Stimulated activated CD8-positive, alpha-beta memory T cell treated with anti-CD3 and anti-CD28 coated beads, Interleukin-12 subunit alpha, Interleukin-12 subunit beta, amount 100 ng/mL, for 24 hours (primary cell): ENCODE results near the gene PGBD5.

Experiments
- DNase-seq: peaks from one replicate; pipeline ENCODE4 v3.0.0-alpha.2; 2020; ENCODE audit errors: extremely low read depth

The PGBD5 gene

DNA sequence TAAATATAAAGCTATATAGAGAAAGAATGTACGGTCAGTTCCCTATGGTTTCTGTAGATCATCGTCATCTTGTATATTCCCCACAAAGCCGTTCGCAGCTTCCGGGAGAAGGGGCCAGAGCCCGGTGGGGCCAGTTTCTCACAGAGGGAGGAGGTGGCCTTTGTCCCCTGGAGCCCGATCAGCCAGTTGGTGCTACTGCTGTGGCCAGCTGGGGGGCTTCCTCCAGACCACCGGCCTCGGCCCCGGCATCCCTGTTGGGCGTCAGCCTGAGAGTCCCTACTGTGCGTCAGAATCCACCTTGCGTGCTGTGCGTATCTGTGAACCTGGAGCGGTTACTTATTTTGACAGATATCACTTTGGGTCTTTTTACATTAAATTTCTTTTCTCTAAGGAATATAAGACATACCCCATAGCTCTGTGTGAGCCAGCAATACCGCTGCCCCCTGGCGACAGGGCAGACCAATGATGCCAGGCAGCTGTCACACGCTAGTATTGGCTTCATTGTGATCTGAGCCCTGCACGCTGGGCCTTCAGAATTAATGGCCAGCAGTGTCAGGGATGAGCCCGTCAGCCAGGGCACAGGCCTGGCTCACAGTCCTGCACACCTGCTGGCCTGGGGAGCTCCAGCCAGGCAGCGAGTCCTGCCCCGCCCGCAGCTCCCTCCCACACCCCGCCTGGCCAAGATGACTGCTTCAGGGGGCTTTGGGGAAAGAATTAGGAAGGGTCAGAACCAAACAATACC, 145.9 kb downstream of the PGBD5 start:
- DNase-seq: no peak

DNA sequence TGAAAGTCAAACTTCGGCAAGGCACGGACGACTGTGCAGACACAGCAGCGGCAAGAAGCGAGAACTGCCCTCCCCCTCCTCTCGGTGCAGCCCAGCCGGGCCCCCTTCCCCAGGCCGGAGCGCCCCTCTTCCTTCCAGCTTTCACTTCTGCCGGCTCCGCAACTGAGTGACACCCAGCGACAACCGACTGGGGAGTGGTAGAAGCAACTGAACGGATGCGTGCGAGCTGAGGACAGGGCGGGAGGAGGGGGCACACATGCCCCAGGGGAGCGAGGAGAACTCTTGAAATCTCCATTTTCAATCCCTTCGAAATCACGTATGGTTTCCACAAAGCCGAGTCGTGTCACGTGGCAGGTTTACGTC, 146.6 kb downstream of the PGBD5 start:
- DNase-seq: no peak

DNA sequence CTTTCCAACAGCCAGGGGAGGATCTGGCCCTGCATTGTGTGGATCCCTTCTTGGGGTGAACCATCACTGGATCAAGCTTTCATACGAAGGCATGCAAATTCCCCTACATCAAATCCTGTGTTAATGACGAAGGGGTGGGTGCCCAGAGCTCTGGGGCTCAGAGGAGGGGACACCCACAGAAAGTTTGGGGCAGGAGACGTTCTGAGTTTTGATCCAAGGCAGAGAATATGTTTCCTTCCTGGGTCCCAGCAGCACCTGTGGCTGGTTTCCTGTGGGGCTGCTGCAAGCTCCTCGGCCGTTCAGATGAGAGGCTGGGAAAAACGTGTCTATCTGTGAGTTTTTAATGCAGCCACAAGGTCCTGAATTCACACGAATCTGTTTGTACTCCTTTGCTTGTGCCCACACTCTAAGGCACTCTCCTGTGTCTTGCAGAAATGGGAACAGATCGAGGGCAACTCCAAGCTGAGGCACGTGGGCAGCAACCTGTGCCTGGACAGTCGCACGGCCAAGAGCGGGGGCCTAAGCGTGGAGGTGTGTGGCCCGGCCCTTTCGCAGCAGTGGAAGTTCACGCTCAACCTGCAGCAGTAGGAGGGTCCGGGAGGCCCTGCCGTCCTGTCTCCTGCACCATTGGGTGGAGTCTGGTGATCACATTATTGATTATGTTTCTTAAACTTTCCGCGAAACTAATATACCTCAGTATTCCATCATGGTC, 147.1 kb downstream of the PGBD5 start:
- no peak for DNase-seq

DNA sequence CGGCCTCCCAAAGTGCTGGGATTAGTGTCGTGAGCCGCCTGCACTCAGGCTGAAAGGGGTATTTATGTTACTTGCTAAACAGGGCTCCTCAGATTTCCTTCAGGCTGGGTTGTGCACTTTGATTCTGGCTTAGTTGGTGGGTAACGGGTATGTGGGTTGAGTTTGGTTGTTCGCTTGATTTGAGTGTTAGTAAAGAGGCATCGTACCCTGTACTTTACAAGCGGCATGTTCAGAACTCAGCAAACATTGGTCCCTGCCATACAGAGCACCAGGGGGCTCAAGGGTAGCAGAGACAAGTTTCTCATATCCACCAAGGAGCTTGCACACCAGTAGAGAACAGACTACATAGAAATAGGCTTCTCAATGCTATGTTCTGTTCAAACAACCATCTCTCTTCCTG, 147.8 kb downstream of the PGBD5 start:
- no peak for DNase-seq

DNA sequence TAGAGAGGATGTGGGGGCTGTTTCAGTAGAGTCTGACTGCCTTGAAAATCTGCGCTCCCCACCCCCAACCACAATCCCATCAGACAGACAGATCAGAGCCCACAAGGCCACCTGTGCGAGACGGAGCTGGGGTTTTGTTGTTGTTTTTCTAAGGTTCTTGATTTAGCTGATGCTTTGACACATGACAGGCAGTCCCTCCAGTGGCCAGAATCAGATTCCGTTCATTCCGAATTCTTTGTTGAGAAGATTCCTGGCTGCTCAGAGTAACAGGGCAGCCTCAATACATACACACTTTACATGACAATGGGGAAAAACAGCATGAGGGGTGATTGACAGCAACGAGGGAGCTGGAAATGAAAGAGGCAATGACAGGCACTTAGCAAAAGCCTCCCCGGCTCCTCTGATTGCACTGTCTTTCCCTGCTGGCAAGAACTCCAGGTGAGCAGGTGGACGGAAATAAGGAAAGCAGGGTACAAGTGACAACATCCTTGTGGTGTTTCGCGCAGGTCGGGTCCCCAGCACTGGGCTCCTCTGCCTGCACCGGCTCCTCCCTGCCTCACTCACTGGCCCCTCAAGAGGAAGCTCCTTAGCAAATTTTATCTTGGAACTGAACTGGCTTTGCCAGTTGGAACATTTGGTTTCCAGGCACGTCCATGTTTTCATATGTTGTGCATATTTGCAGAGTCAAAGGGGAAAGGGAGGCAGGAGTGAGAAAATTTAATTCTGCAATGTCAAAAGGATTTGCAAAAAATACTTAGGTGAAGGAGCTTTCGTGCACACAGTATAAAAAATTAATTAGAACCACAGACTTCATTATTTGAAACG, 148.7 kb downstream of the PGBD5 start:
- no peak for DNase-seq

DNA sequence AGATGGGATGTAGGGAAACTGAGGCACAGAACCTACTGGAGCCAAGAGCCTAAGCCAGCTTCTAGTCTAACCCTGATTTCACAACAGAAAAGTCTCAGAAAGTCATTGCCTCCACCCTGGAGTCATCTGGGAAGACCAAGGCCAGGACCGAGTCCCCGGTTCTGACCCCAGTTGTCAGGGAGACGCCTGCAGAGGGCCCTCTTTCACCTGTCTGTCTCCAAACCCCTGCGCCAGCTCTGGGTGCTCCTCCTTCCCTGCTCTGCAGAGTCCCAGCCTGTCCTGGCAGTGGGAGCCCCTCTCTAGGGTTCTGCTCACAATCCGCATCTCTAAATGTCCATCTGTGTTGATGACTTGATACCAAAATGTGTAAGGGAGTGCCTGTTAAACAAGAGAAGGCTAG, 149.7 kb downstream of the PGBD5 start:
- no peak for DNase-seq

DNA sequence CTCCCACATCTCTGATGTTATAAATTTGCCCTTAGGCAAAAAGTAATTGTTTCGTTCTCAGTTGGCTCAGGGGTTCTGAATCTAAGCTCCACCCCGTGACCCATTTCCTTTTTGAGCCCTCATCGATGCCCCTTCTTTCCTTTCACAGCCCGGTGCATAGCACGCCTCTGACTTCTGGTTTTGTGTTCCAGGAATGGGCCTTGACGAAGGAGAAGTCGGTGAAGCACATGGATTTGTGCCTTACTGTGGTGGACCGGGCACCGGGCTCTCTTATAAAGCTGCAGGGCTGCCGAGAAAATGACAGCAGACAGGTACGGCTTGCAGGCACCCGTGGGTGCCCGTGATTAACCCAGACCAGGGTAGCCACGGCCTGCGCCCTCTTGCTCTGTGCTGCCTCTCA, 151.9 kb downstream of the PGBD5 start:
- DNase-seq: no peak

DNA sequence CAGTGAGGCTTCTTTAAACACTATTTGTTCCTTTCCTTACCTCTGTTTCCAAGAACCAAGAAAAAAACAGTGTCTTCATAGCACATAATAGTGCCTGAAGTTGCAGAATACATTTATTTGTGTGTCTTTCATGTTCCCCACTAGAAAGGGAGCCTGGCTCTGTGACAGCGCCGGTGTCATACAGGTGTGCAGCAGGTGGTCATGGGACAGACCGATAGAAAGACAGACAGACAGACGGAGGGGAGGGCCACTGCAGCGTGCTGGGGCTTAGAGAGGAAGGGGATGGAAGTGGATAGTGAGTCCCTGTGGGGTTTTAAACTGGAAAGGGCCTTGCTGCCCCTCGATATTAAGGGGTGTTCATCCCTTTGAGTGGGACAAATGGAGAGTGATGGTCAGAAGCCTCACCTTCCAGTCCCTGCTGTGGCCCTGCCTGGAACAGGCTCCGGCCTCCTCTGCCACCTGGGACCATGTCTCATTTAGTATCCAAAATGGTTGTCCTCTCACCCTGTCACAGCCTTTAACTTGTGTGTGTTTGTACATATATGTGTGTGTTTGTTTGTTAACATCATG, 152.9 kb downstream of the PGBD5 start:
- DNase-seq: no peak

DNA sequence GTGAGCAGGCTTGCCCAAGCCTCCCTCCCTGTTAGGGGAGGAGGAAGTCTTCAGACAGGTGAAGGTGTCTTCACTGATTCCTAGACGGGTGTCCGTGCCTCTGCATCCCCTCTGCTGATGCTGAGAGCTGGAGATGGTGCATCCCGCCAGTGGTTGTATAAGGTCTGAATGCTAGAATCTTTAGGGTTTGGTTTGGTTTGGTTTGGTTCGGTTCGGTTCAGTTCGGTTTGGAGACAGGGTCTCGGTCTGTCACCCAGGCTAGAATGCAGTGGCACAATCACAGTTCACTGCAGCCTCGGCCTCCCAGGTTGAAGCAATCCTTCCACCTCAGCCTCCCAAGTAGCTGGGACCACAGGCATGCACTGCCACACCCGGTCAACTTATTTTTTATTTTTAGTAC, 153.6 kb downstream of the PGBD5 start:
- DNase-seq: no peak

DNA sequence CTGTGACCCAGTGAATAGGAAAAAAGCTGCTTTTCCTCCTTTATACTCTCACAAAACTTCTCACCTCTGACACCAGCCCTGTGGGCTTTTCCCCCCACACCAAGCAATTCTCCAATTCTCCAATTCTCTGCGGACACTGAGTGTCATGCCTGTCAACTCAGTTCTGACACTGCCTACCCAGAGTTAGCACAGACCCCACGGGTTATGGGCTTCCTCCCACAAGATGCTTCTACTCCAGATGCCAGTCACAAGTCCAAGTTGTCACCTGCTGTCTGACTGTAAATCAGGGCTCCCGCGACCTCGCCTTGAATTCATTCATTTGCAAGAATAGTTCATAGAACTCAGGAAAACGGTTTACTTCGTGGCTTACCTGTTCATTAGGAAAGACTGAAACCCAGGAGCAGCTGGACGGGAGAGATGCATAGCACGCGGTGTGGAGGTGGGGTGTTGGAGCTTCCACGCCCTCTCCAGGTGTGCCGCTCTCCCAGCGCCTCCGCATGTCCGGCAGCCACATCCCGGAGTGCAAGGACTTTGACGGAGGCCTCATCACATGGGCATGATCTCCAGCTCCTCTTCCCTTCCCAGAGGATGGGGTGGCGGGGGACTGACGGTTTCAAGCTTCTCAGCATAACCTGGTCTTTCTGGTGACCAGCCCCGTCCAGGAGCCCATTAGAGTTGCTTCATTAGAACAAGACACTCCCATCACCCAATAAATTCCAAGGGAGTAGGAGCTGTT, 154.7 kb downstream of the PGBD5 start:
- DNase-seq: no peak

DNA sequence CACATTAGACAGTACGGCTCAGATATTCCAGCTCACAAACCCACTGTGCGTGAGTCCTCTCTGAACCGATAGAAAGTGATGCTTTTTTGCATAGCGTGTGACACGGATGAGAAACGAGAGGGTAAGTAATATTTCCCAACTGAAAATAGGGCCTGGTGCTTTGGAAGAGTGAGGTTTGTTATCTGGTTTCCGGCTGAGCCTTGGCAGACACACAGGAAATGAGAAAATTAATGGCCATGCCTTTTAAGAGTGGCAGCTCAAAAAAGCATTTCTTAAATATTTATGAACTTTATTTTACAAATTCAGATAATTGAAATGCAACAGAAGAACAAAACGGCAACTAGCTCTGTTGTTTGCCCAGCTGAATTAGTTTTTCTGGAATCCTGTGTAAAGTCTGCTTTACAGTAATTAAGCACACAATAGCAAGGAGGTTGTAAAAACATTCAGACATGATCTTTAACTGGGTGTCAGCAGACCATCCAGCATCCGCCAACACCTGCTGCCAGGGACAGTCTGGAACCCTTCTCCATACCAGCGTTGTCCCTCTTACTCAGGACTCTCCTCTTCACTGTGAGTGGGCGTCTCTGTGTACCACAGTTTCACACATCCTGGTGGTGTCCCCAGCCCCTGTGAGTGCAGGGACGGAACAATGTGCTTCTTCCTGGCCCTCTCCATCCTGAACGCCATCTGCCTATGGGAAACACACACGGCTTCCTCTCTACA, 155.4 kb downstream of the PGBD5 start:
- no peak for DNase-seq

DNA sequence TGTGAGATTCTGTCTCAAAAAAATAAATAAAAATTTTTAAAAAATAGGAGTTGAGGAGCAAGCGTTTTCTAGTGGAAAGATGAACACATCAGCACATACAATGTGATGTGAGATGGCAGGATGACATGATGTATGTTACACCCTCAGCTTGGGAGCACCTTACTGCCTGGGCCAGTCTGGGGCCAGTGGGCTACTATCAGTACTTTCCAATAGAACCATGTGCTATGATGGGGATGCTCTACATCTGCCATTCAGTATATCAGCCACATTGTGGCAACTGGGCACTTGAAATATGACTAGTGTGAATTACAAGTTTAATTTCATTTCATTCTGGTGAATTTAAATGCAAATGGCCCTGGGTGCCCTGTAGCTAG, 156.0 kb downstream of the PGBD5 start:
- no peak for DNase-seq

DNA sequence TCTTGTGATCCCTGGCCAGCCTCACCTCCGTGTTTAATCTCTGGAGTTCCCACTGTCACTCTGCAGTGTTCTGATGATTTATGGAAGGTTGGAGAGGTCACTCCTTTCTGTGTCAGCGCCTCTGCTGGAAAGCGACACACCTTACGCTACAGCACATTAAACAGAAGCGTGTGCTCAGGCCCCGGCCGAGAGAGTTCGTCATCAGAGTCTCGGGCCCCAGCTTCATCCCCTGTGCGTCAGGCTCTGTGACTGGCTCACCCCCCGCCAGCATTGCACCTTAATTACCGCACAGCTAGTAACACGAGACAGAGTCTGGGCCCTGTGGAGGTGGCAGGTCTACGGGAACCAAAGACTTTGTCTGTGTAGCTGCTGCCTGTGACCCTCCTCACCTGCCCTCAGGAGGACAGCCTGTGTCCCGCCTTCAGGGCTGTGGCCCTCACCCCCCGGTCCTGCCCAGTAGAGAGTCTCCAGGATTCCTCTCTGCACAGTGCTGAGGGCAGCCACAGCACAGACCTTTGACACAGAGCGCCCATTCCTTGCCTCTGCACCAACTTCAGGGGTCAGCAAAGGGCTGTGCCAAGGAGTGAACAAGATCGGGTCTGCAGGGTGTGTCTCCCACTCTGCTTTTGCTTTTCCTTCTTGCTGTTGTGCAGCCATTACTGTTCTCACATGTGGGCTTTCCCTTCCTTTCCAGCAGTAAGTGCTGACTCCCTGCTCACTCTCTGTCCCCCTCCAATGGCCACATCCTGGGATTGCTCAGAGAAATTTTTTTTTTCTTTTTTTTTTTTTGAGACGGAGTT, 157.6 kb downstream of the PGBD5 start:
- no peak for DNase-seq

DNA sequence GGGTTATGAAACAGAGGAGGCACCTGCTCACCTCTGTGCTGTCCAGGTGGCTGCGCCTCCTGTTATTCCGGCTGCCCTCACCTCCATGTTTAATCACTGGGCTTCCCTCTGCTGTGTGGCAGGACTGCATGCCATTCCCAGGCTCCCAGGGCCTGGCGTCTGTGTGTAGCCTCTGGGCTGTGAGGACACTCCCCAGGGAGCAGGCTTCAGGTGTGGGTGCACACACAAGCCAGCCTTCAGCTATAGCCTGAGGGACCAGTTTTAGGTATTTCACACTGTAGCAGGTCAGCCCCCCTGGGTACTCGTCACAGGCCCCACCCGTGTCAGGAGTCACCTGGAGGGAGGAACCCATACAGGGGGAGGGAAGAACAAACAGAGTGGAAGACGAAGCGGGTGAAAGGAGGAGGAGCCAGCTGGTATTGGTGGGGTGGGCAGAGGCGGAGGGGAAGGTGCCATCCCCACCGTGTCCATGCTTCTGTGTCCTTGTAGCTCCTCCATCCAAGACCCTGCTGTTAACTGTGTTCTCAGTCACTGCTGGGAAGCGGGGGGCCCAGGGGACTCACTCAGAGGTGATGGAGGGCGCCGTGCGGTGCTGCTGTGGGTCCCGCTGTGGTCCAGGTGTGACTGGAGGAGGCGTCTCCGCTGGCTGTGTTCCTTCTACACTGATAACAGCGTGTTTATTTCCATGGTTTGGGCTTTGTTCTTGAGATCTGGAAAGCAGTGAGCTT, 158.6 kb downstream of the PGBD5 start:
- no peak for DNase-seq

DNA sequence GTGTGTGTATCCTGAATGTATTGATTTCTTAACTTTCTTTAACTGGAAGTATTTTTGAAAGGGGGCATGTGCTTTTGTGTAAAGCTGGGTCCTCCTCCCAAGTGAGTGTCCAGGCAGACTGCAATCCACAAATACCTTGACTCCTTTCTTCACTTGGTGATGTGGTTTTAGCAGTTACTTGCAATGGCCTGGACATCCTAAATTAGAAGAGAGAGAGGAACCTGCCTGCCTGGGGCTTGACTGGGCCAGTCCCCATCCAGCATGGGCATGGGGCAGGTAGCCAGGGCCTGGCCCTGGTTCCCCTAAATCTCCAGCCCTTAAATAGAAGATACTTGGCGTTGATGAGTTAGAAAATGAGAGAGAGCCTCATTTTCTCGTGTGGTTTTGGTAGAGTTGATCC, 159.7 kb downstream of the PGBD5 start:
- no peak for DNase-seq

DNA sequence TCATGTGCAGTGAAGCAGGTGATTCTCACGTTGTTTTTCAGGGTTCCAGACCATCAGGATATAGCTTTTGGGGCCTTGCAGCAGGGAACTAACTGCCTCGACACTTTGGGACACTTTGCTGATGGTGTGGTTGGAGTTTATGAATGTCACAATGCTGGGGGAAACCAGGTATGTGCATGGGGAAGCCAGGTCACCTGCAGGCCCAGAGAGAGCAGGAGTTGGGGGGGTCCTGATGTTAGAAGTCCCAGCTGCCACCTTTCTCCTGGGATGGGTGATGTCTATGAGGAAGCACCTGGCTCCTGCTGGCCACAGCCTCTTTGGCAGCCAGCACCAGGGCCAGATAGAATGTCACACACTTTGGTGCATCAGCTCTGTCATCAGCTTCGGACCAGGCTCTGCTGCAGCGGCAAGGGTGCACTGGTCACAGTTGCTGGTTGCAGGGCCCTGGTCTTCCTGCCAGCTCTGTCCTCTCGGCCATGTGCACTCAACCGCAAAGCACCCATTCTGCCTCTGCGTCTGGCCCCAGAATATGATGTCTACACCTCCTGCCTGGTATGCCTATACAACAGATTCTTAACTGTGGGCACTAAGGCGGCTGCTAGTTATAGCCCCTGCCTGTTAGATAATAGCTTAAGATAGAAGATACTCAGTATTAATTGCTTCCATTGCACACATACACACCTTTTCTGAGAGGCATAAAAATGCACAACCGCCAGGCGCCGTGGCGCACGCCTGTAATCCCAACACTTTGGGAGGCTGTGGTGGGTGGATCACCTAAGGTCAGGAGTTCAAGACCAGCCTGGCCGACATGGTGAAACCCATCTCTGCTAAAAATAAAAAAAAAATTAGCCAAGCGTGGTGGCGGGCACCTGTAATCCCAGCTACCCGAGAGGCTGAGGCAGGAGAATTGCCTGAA, 160.7 kb downstream of the PGBD5 start:
- DNase-seq: no peak
